Measurements from ENCODE around the gene CTNNA3.

Gene CTNNA3

DNA sequence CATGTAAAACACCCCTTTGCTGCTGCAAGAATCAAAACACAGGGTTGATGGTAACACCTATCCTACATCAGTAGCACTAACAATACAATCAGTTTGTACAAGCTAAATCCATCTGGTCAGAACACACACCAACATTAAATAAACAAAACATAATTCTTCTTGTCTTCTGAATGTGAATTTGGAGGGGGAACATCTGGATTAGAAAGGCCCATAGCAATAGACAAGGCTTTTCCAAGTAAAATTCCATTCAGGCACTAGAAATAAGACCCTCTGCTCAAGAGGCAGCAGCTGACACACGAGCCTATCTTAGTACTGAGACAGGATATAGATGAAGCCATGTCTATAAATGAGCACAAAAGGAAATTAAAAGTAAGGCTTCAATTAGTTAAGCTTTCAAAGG, 1610.1 kb downstream of the CTNNA3 start:
- TF ChIP-seq, protein P1, sequence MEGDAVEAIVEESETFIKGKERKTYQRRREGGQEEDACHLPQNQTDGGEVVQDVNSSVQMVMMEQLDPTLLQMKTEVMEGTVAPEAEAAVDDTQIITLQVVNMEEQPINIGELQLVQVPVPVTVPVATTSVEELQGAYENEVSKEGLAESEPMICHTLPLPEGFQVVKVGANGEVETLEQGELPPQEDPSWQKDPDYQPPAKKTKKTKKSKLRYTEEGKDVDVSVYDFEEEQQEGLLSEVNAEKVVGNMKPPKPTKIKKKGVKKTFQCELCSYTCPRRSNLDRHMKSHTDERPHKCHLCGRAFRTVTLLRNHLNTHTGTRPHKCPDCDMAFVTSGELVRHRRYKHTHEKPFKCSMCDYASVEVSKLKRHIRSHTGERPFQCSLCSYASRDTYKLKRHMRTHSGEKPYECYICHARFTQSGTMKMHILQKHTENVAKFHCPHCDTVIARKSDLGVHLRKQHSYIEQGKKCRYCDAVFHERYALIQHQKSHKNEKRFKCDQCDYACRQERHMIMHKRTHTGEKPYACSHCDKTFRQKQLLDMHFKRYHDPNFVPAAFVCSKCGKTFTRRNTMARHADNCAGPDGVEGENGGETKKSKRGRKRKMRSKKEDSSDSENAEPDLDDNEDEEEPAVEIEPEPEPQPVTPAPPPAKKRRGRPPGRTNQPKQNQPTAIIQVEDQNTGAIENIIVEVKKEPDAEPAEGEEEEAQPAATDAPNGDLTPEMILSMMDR (IDR thresholded peaks at IDR 0.05): no peak

DNA sequence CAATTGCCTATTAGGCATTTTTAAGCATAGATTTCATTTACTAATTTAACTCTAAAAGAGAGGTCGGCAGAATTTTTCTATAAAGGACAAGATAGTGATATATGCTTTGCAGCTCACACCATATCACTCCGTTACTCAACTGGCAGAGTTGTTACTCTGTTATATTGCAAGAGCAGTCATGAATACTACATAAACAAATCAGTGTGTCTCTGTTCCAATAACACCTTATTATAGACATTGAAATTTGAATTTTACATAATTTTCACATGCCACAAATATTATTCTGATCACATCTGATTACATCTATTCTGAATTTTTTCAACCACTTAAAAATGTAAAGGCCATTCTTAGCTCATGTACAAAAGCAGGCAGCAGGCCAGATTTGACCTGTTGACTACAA, 1624.1 kb downstream of the CTNNA3 start:
- TF ChIP-seq, protein P1 (IDR thresholded peaks at IDR 0.05): no peak

DNA sequence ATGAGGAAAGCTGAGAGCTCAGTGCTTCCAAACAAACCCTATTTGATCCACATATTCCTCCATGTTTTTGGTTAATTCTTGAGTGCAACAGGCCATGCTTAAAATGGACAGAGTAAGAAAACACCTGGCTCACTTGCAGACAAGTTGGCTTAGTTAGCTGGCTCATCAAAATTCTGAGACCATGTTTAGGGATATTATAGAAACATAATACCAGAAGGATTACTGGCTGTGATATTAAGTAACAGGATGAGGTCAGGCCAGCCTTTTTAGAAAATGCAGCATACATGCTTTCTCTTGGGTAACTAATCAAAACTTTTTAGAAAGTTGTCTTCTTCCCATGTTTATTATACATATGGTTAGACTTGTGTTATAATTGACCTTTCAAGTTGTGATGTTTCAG, 1637.4 kb downstream of the CTNNA3 start:
- TF ChIP-seq, protein P1 (IDR thresholded peaks at IDR 0.05): no peak

DNA sequence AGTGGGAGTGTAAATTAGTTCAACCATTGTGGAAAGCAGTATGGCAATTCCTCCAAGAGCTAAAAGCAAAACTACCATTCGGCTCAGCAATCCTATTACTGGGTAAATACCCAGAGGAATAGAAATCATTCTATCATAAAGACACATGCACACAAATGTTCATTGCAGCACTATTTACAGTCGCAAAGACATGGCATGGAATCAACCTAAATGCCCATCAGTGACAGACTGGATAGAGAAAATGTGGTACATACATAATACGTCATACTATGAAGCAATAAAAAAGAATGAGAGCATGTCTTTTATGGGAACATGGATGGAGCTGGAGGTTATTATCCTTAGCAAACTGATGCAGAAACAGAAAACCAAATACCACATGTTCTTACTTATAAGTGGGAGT, 1646.7 kb downstream of the CTNNA3 start:
- TF ChIP-seq, protein P1 (IDR thresholded peaks at IDR 0.05): no peak

DNA sequence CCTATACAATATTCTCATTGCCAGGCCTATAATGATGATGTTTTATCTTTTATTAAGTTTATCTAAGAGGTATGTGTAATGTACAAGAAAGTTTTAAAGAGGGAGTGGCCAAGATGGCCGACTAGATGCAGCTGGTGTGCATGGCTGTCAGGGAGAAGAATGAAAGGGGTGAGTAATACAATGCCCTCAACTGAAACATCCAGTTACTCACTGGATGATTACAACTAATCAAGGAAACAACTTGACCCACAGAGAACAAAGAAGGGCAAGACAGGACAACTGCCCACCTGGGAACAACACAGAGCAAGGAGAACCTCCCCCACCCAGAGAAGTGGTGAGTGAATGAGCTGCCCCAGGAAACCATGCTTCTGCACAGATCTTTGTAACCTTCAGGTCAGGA, 1650.1 kb downstream of the CTNNA3 start:
- TF ChIP-seq, protein P1 (IDR thresholded peaks at IDR 0.05): no peak

DNA sequence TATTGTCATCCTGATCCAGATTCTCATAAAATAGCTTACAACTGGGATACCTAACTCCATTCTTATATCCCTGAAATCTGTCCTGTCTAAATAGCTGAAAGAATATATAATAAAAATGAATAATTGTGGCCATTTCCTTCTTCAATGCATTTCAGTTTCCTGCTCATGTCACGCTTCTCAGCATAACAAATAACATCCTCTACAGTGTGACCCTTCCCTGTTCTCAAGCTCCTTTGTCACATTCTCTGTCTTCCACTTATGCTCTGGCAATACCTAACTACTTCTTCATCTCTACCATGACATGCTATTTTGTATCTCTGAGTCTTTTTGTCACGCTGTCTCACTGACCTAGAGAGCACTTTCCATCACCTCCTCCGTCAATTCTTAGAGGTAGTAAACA, 1654.2 kb downstream of the CTNNA3 start:
- TF ChIP-seq, protein P1 (IDR thresholded peaks at IDR 0.05): no peak

DNA sequence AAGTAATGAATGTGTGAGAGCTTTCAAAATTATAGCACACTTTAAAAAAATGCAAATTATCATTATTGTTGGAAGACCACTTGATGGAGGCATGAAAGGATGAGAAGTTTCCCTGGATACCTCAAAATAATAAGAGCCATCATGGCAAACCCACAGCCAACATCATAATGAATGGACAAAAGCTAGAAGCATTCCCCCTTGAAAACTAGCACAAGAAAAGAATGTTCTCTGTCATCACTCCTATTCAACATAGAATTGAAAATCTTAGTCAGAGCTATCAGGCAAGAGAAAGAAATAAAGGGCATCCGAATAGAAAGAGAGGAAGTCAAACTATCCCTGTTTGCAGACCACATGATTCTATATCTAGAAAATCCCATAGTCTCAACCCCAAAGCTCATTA, 1657.4 kb downstream of the CTNNA3 start:
- TF ChIP-seq, protein P1 (IDR thresholded peaks at IDR 0.05): no peak

DNA sequence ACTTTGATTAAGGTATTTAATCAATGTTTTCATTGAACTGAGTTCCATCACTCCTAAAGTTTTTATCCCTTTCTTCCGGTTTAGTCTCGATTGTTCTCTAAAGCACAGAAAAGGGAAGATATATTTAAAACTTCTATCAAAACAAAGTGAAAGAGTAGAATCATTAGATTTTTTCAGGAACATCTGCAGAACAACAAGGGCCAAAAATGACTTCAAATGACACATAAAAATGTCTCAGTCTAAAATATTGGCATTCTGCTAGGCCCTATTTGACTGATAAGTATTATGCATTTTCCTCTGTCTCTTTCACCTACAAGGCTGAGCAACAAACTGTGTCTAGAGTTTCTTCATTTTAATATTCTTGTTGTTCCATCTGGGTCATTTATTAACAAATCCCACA, 1669.7 kb downstream of the CTNNA3 start:
- TF ChIP-seq, protein P1 (IDR thresholded peaks at IDR 0.05): no peak

All from LNCAP (cell line).